Peyer's patch (tissue), 4 donors: ENCODE results near the gene ITGB4.

Experiments used
- CTCF ChIP-seq, 6 experiments: fragments of 450-650 bp in 4 of 6; fragments of 200-600 bp in 2 of 6; sonication (generic) in 1 of 6; IDR thresholded peaks; one replicate each; pipeline ENCODE4 v1.5.1; 2017 to 2019; ENCODE audit warnings: antibody characterized with exemption in 6 of 6, mild to moderate bottlenecking in 3 of 6, moderate library complexity in 1 of 6
- POLR2A ChIP-seq, 2 donors: fragments of 450-650 bp; IDR thresholded peaks; one replicate each; pipeline ENCODE4 v1.5.1; 2017; ENCODE audit warnings: antibody characterized with exemption in 2 of 2, mild to moderate bottlenecking in 2 of 2, moderate library complexity in 2 of 2

GRCh38 chr17:75749545-75750389, 28.5 kb downstream of the ITGB4 start:
- TF ChIP-seq CTCF (IDR thresholded peaks at IDR 0.05) (peak; percentile 72 to 97 (median 89)), POLR2A (IDR thresholded peaks at IDR 0.05) (no peak)
